Gastrocnemius medialis (tissue), 4 donors: ENCODE measurements around the gene UNC80.

Experiments
- POLR2A ChIP-seq, 2 donors: fragments of 450-650 bp; IDR thresholded peaks; one replicate each; pipeline ENCODE4 v1.6.1; 2017; ENCODE audit warnings: antibody characterized with exemption in 2 of 2, mild to moderate bottlenecking in 2 of 2, moderate library complexity in 2 of 2
- TF ChIP-seq, protein P1 (sequence below), 5 experiments: fragments of 450-650 bp in 3 of 5; fragments of 200-600 bp in 2 of 5; sonication (generic) in 2 of 5; IDR thresholded peaks in 4 of 5; conservative IDR thresholded peaks in 1 of 5; 1 replicate in 4 of 5; 2 replicates in 1 of 5; pipeline ENCODE4 v1.5.1; 2016 to 2019; ENCODE audit warnings: antibody characterized with exemption in 5 of 5, mild to moderate bottlenecking in 3 of 5, moderate library complexity in 3 of 5

- TF ChIP-seq, protein P1, sequence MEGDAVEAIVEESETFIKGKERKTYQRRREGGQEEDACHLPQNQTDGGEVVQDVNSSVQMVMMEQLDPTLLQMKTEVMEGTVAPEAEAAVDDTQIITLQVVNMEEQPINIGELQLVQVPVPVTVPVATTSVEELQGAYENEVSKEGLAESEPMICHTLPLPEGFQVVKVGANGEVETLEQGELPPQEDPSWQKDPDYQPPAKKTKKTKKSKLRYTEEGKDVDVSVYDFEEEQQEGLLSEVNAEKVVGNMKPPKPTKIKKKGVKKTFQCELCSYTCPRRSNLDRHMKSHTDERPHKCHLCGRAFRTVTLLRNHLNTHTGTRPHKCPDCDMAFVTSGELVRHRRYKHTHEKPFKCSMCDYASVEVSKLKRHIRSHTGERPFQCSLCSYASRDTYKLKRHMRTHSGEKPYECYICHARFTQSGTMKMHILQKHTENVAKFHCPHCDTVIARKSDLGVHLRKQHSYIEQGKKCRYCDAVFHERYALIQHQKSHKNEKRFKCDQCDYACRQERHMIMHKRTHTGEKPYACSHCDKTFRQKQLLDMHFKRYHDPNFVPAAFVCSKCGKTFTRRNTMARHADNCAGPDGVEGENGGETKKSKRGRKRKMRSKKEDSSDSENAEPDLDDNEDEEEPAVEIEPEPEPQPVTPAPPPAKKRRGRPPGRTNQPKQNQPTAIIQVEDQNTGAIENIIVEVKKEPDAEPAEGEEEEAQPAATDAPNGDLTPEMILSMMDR (IDR thresholded peaks at IDR 0.05 in 4 of 5, conservative IDR thresholded peaks at IDR 0.05 in 1 of 5) = no peak
- TF ChIP-seq POLR2A (IDR thresholded peaks at IDR 0.05) = no peak
Measured at GRCh38 chr2:209960045-209960444, 188.4 kb downstream of the UNC80 start.
